GM19025 (cell line): ENCODE measurements around the gene MMP12.
"Not testable (repeated sequence)": the region's sequence is repeated elsewhere in the genome, so short reads cannot be mapped to it uniquely, and the experiment has no call there.

Source experiments
- ATAC-seq: cut with Tn5 transposase; IDR thresholded peaks from one replicate; pipeline ENCODE4 v1.9.1; 2021; ENCODE audit warnings: mild to moderate bottlenecking, low read depth, moderate library complexity; ENCODE audit not compliant: unreplicated experiment

Gene MMP12

DNA sequence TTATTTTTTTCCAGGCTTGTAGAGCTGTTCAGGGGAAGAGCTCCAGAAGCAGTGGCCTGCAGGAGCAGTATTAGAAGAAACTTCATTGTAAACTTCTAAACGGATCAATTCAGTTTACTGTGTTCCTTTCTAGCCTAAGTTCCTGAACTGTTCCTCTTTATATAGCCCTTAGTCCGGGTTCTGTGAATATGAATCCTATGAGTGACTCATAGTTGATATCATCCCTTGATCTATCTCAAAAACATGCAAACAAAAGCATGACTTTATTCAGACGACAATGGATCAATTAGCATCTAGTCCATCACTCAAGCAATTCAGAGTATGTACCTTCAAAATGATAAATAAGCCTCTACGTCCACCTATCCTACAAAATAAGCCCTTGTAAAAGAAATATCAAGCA is at the start of gene MMP12:
Gene MMP12, minus strand, starts transcription at position 131 of the 400 bp plus-strand sequence. Its CDS starts 45 bp downstream, at position 86.
- no peak for ATAC-seq

DNA sequence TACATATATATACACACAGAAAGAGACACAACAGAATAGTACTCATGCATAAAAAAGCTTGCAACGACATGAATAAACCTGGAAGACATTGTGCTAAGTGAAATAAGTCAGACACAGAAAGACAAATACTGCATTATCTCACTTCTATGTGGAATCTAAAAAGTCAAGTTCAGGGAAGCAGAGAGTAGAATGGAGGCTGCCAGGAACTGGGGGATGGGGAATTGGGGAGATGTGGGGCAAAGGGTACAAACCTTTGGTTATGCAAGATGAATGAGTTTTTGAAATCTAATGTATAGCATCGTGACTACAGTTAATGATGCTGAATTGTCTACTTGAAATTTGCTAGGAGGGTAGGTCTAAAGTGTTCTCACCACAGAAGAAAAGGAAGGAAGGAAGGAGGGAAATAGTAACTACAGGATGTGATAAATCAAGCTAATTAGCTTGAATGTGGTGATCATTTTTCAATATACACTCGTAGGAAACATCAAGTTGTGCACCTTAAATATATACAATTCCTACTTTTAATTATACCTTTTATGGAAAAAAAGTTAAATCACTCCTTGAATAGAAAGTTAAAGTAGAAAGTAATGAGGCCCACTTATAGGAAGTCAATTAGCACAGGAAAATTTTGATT is 46.9 kb upstream of the MMP12 start:
- no peak for ATAC-seq

DNA sequence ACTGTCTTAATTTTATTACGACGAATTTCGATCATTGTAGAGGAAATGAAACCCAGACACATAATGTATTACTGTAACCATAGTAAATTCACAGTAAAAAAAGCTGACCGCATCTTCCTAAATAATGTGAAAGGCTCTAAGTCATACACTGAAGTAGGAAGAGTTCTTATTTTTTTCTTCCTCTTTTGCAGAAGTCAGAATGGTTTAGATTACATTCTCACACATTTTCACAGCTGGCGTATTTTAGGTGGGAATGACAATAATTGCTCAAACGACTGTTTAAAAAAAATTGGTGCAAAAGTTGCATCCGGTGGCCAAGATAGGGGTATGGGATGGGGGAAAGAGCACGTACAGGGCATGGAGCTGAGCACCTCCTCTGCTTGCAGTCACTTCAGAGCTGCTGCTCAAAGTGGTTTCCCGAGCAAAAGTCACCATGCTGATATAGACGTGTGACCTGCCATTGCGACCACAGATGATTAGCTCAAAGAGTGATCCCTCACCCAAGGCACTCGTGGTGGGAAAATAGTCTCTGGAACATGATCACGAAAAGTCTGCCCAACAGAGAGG is 45.4 kb upstream of the MMP12 start:
- peak; percentile 78 for ATAC-seq

DNA sequence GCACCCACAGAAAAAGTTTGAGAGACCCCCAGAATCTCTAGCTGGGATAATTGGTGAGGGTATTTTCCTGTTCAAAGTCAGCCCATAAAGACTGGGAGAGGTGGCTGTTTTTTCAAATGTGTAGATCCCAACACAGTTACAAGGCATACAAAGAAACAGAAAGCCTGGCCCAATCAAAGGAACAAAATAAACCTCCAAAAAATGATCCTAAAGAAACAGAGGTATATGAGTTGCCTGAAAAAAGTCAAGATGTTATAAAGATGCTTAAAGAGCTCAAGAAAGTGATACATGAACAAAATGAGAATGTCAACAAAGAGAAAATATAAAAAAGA is 40.2 kb upstream of the MMP12 start:
- no peak for ATAC-seq

DNA sequence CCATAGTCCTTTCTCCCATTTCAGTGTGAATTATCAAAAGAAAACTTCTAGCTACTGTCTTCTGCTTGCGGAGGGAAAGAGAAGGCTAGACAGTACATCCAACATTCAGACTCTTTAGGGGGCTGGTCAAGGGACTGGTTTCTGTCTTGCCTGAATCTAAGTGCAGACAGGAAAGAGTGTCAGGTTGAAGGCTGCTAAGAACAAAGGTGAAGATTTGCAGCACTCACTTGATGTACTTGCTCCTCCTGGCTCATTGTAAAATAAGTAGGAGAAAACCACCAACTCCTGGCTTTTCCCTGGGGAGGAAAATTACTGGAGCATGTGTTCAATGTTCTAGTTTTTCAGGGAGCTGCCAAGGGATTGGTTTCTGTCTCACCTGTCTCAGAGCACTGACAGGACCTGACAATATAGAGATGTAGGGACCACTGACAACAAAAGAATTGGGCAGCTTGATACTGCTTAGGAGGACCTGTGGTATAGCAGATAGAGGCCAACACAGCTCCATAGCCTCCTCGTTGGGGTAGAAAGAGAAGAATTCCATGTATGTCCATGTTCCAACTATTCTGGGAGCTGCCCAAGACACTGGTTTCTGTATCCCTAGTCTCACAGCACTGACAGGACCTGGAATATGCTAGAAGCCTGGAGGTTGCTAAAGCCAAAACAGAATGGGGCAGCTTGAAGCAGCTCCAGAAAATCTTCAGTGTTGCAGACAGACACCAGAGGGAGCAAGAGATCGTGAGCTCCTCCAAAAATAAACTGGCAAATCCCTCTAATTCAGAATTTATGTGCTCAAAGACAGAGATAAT is 39.7 kb upstream of the MMP12 start:
- no peak for ATAC-seq

DNA sequence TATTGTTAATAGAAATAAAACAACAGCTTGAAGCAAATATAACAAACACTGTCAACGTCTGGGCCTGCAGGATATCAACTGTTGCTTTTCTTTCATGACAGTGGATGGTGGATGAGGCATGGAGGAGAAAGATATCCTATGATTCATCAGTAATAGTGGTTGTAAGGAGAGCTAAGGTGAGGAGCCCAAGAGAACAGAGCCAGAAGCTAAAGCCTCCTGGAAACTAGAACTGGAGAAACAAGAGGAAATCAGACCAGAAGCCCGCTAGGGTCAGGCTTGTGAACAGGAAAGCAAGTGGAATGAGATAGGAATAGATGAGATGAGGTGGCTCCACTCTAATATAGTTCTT is 37.7 kb upstream of the MMP12 start:
- no peak for ATAC-seq

DNA sequence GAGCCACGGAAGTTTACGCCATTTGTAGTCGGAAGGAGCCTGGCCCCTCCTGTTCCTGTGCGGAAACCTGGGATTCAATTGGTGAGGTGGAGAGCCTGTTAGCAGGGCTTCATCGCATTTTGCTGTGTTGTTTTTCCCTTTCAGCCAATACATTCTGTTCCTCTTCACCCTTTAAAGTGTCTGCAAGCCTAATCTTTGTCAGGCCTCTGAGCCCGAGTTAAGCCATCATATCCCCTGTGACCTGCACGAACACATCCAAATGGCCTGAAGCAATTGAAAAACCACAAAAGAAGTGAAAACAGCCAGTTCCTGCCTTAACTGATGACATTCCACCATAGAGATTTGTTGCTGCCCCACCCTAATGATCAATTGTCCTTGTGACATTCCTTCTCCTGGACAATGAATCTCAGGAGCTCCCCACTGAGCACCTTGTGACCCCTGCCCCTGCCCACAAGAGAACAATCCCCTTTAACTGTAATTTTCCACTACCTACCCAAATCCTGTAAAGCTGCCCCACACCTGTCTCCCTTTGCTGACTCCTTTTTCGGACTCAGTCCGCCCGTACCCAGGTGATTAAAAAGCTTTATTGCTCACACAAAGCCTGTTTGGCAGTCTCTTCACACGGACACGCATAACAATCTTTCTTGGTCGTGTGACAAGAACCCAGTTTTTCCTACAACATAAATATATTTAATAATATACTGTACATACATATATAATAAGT is 37.1 kb upstream of the MMP12 start:
- ATAC-seq, result no peak

DNA sequence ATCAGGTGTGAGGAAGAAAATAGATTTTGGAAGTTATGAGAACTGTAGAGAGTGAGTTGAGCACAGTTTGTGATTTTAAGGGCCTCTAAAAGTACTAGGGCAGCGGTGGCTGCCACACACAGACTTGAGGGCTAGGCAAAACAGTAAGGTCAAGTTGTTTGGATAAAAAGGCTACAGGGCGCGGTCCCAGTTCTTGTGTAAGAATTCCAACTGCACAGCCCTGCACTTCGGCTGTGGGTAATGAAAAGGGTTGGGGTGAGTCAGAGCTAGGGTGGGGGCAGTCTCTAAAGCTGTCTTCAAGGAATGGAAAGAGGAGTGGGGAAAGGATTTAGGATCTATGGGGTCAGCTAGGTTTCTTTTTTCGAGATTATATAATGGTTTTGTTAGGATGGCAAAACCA is 31.1 kb upstream of the MMP12 start:
- ATAC-seq, result not testable (repeated sequence)

DNA sequence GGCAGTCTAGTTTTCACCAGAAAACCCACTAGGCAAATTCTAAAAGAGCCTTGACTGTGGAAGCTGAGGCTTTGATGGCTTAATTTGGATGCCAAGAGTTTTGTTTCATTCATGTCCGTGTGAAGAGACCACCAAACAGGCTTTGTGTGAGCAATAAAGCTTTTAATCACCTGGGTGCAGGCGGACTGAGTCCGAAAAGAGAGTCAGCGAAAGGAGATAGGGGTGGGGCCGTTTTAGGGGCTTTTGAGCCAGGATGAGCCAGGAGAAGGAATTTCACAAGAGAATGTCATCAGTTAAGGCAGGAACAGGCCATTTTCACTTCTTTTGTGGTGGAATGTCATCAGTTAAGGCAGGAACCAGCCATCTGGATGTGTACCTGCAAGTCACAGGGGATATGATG is 29.1 kb upstream of the MMP12 start:
- ATAC-seq, result not testable (repeated sequence)

DNA sequence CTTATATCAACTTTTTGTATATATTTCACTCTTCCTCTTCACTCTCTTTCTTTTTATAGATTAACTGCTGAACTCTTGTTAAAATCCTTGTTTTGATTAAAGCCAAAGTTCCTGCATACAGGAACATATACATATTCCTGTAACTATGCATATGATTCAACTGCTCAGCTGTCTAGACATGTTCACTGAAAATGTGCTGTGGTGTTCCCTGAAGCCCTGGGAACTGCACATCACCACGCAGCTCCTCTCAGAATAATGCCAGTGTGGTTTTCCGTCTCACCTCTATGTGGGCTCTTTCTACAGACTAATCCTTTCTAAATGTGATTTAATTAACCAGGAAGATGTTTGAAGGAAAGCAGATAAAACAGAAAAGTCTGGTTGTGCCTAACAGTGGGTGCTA is 25.6 kb upstream of the MMP12 start:
- ATAC-seq, result no peak

DNA sequence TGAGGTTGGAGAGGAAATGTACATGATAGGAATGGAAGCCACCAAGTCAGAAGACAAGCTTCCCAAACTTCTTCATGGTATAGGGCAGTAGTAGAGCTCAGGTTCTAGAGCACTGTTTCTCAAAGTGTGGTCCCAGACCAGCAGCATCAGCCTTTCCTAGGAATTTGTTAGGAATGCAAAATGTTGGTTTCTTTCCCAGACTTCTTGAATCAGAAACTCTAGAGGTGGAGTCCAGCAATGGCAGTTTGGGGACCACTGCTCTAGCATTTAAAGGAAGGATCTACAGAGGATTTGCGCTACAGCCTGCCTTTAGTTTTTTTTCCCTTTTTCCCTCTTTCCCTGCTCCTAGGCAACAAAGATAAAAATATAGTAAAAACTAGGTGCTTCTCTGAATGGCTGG is 17.0 kb upstream of the MMP12 start:
- no peak for ATAC-seq

DNA sequence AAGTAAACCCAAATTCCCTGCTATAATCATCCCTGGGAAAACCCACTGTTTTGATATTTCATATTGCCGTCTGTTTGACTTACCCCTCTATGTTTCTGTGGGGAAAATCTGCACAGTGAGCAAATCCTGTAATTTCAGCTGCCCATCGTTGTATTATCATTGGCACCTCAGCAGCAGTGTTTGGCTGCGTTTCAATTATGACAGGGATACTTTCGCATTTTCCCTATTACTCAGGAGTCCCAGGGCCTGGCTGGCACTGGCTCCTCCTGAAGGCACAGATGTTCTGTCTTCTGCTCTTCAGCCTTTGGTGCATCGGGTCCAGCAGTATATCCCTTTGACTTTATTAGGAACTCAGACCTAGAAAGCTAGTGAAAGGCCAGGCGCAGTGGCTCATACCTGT is 12.2 kb upstream of the MMP12 start:
- no peak for ATAC-seq

DNA sequence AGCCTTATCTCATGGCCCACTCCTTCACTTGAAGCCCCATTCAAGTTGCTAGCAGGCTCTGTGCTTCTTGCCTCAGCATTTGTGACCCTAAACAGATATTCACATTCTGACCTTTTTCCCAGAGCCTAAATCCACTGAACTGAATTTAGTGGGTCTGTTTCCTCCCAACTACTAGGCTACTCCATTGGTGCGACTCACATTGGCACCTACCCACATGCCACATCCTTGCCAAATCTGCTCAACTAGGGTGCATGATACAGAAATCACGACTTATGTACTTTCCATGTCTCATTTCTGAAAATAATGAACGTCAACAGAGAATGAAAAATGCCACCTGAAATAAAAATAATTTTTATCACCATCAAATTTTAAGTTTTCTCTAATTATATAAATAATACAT is 8.4 kb upstream of the MMP12 start:
- no peak for ATAC-seq

DNA sequence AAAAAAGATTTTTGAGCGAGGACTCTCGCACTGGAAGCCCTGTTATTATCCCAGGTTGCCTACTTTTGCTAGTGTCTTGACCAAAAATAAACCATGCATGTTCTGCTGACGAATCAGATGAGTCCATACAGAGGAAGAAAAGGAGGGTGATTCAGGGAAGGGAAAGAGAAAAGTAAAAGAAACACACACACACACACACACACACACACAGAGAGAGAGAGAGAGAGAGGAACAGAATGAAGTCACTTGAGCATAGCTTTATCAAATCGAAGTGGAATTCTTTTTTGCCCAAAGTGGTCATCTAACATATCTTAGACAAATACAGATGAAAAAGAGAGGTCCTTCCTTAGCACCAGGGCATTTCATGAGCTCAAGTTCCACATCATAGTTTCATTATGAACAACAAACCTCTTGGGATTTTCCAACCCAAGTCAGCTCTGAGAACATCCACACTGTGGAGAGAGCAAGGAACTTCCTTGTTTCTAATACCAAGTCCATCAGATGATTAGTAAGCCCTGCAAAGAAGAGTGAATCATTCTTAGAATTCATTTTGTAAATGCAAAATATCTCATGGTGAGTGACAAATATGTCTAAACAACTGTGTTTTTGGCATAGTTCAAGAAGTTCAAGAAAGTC is 7.7 kb upstream of the MMP12 start:
- peak; percentile 84 for ATAC-seq

DNA sequence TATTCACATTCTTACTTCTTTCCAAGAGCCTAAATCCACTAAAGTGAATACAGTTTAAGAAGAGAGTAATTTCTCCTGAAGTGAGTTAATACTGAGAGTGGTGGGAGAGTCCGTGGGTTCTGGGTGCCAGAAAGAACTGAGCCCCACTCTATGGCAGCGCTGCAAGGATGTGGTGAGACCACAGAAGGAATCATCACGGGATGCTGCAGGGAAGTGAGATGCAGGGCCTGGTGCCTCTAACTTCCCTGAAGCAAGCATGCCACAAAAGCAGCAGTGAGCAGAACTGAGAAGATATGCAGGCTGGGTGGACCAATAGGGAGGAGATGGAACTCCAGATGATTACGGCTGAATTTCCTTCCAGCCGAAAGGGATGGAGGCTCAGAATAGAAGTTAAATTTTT is 5.0 kb upstream of the MMP12 start:
- no peak for ATAC-seq

DNA sequence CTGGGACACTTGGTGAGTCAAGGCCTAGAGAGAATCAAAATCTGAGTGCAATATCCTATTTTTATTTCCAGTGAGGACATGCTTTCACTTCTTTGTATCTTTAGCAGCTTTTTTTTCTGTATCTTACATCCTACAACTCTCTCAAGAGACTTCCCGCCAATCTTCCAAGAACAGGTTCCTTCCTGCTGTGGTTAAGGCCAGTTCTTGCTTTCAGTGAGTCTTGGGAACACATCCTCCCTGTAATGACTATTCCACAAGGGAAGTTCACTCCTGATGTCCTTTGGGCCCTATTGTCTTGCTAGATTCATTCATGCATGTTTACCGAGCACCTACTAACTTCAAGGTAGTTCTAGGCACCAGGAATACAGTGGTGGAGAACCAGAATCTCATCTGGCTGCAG is 3.8 kb upstream of the MMP12 start:
- ATAC-seq, result no peak

DNA sequence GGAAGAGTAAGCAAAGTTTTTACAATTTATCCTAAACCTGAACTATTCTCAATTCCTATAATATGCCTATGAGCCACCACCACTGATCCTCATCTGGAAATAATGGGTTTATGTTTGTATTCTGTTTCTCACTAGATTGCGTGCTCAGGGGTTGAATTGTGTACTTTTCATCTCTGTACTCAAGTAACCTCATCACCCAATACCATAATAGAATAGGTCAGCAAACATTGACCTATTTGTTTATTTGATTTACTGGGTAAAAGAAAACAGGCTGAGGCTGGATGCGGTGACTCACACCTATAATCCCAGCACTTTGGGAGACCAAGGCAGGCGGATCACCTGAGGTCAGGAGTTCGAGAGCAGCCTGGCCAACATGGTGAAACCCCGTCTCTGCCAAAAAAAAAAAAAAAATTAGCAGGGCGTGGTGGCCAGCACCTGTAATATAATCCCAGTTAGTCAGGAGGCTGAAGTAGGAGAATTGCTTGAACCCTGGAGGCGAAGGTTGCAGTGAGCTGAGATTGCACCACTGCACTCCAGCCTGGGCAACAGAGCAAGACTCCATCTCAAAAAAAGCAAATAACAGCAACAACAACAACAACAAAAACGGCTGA is 5.3 kb downstream of the MMP12 start:
- ATAC-seq, result not testable (repeated sequence)

DNA sequence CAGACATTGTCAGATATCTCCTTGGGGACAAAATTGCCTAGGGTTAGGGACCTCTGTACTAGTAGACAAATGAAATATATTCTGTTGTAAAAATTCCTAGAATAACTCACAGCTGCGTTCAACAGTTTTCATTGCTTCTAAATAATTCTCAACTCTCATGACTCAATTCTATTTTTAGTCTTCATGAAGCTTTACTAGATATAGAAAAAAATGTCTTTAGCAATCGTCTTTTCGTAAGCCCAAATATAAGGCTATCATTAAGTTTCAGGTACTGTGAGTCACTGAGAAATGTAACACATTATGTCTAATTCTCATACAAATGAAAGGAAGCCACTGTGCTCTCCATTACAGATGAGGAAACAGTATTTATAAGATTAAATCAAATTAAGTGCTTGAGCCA is 6.4 kb downstream of the MMP12 start:
- no peak for ATAC-seq

DNA sequence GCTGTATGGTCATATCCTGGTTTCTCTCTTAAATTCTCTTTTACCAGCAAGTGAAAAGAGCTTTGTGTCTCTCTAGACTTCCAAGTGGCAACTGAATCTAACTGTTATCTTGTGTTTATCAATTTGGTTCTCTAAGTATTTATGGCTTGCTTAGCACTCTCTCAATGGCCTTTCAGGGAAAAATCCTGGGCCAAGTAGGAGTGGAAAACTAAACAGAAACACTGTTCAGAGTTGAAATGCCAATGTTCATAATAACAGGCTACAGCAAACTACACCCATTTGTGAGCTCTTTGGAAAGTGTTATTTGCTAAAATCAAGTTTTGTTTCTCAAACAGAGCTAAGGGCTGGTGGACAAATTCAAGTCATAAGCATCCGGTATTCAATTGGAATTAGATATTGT is 10.1 kb downstream of the MMP12 start:
- no peak for ATAC-seq

DNA sequence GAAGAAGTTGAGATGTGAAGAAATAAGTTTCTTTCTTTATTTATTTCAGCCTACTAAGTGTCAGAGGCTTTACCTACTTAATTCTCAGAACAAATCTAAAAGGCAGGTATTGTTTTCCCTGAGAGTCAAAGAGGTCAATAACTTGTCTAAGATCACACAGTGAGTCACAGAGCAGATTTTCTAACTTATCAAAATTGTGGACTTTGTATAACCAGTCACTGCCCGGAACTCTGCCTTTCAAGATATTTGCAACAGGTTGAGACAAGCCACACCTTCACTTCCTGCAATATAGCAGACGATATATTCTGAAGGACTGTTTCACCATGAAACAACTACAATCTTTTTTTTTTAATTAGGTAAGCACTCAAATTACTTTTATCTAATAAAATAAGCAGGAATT is 20.8 kb downstream of the MMP12 start:
- no peak for ATAC-seq

DNA sequence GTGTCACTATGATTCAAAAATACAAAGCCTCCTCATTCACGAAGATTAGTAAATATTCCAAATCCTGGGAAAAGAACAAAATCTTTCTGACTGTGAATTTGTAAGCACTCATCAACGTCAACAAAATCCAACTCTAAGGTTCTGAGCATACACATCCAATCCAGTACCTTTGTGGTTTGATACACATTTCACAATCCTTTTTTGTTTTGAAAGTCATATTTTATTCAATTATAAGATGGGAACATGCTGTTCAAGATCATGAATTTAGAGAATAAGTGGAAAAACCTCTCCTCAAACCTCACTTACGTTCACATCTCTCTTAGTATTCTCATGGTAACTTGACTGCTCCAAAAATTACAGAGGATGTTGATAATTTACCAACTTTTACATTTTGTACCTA is 21.7 kb downstream of the MMP12 start:
- ATAC-seq, result no peak
